ENCODE data around the gene MYLK4.

The MYLK4 gene

GRCh38 chr6:2786269-2786668 is 35.5 kb upstream of the MYLK4 start:
- Mint-ChIP-seq H3K27me3 (no peaks in the 10 kb centered on the region), H3K9me3 (no peaks in the 10 kb centered on the region), H3K4me3 (no peak overlapping the region), H3K36me3 (peaks cover 28% of the 10 kb centered on the region), H3K4me1 (peaks cover 10% of the 10 kb centered on the region), H3K27ac (no peak overlapping the region)
- CTCF ChIA-PET, result no interaction called here
- no peak for DNase-seq

- CTCF ChIA-PET, result interaction anchor here (2.8 kb wide), 1 partner anchor 18 kb away, joined by 20 read pairs; the partner anchor contains the start of gene WRNIP1
- H3K4me3 Mint-ChIP-seq, result no peak overlapping the region
- peaks cover 37% of the 10 kb centered on the region for H3K36me3 Mint-ChIP-seq
- H3K27me3 Mint-ChIP-seq, result no peaks in the 10 kb centered on the region
- H3K4me1 Mint-ChIP-seq, result peaks cover 8% of the 10 kb centered on the region
- no peaks in the 10 kb centered on the region for H3K9me3 Mint-ChIP-seq
- no peak overlapping the region for H3K27ac Mint-ChIP-seq
- DNase-seq, result no peak
Measured at GRCh38 chr6:2784930-2785329, 34.2 kb upstream of the MYLK4 start.

- Mint-ChIP-seq H3K27ac (no peak overlapping the region), H3K4me1 (peaks cover 8% of the 10 kb centered on the region), H3K9me3 (no peaks in the 10 kb centered on the region), H3K4me3 (no peak overlapping the region), H3K27me3 (no peaks in the 10 kb centered on the region), H3K36me3 (peaks cover 43% of the 10 kb centered on the region)
- CTCF ChIA-PET, result interaction anchor here (0.6 to 2.8 kb wide), 5 partner anchors 10 to 63 kb away, joined by 3 to 20 read pairs (median 3); partner anchors contain the start of genes SERPINB1 and WRNIP1
- DNase-seq, result no peak
Measured at GRCh38 chr6:2784061-2784460, 33.3 kb upstream of the MYLK4 start.

- CTCF ChIA-PET, result interaction anchor here (0.9 to 2.8 kb wide), 6 partner anchors 8 to 64 kb away, joined by 3 to 20 read pairs (median 4); partner anchors contain the start of genes SERPINB1 and WRNIP1
- H3K27me3 Mint-ChIP-seq, result no peaks in the 10 kb centered on the region
- H3K36me3 Mint-ChIP-seq, result peaks cover 45% of the 10 kb centered on the region
- no peak overlapping the region for H3K4me3 Mint-ChIP-seq
- H3K9me3 Mint-ChIP-seq, result no peaks in the 10 kb centered on the region
- DNase-seq, result no peak
- H3K27ac Mint-ChIP-seq, result no peak overlapping the region
- peaks cover 8% of the 10 kb centered on the region for H3K4me1 Mint-ChIP-seq
Measured at GRCh38 chr6:2783188-2783963, 32.7 kb upstream of the MYLK4 start.

GRCh38 chr6:2782825-2783187 is 32.1 kb upstream of the MYLK4 start:
- Mint-ChIP-seq H3K36me3 (peaks cover 47% of the 10 kb centered on the region), H3K9me3 (no peaks in the 10 kb centered on the region), H3K27me3 (no peaks in the 10 kb centered on the region), H3K27ac (no peak overlapping the region), H3K4me3 (no peak overlapping the region), H3K4me1 (peaks cover 8% of the 10 kb centered on the region)
- CTCF ChIA-PET, result interaction anchor here (1.0 to 2.8 kb wide), 4 partner anchors 9 to 58 kb away, joined by 4 to 20 read pairs (median 4); partner anchors contain the start of genes SERPINB1 and WRNIP1
- no peak for DNase-seq

- Mint-ChIP-seq H3K27me3 (no peaks in the 10 kb centered on the region), H3K4me1 (peaks cover 8% of the 10 kb centered on the region), H3K27ac (no peak overlapping the region), H3K4me3 (no peak overlapping the region), H3K9me3 (no peaks in the 10 kb centered on the region), H3K36me3 (peaks cover 46% of the 10 kb centered on the region)
- no peak for DNase-seq
- CTCF ChIA-PET, result interaction anchor here (1.0 to 2.8 kb wide), 2 partner anchors 15 to 18 kb away, joined by 4 to 20 read pairs; partner anchors contain the start of gene WRNIP1
Measured at GRCh38 chr6:2782356-2782708, 31.6 kb upstream of the MYLK4 start.

- Mint-ChIP-seq H3K4me3 (no peak overlapping the region), H3K27me3 (no peaks in the 10 kb centered on the region), H3K36me3 (peaks cover 43% of the 10 kb centered on the region), H3K27ac (no peak overlapping the region), H3K9me3 (no peaks in the 10 kb centered on the region), H3K4me1 (peaks cover 8% of the 10 kb centered on the region)
- CTCF ChIA-PET, result interaction anchor here (1.3 to 2.8 kb wide), 3 partner anchors 9 to 15 kb away, joined by 4 to 20 read pairs (median 5); partner anchors contain the start of gene WRNIP1
- DNase-seq, result no peak
Measured at GRCh38 chr6:2781685-2782355, 31.1 kb upstream of the MYLK4 start.

GRCh38 chr6:2780102-2780737 is 29.5 kb upstream of the MYLK4 start:
- CTCF ChIA-PET, result interaction anchor here (0.8 to 1.4 kb wide), 3 partner anchors 11 kb away, joined by 4 to 5 read pairs (median 4); no protein-coding TSS in a partner anchor

GRCh38 chr6:2777249-2777648 is 26.5 kb upstream of the MYLK4 start:
- Mint-ChIP-seq H3K27ac (no peak overlapping the region), H3K9me3 (no peaks in the 10 kb centered on the region), H3K4me3 (no peak overlapping the region), H3K27me3 (no peaks in the 10 kb centered on the region), H3K4me1 (peaks cover 9% of the 10 kb centered on the region), H3K36me3 (peaks cover 59% of the 10 kb centered on the region)
- DNase-seq, result no peak
- CTCF ChIA-PET, result no interaction called here

More at GRCh38 chr6:2780102-2780737, 29.5 kb upstream of the MYLK4 start:
- Mint-ChIP-seq H3K27ac (no peak overlapping the region), H3K4me1 (peaks cover 10% of the 10 kb centered on the region), H3K9me3 (no peaks in the 10 kb centered on the region), H3K4me3 (no peak overlapping the region), H3K27me3 (no peaks in the 10 kb centered on the region), H3K36me3 (peaks cover 45% of the 10 kb centered on the region)
- DNase-seq, result no peak

- Mint-ChIP-seq H3K4me1 (peaks cover 20% of the 10 kb centered on the region), H3K27me3 (no peaks in the 10 kb centered on the region), H3K27ac (no peak overlapping the region), H3K4me3 (no peak overlapping the region), H3K9me3 (no peaks in the 10 kb centered on the region), H3K36me3 (peaks cover 63% of the 10 kb centered on the region)
- CTCF ChIA-PET, result interaction anchor here (1.9 kb wide), 1 partner anchor 16 kb away, joined by 5 read pairs; no protein-coding TSS in a partner anchor
- no peak for DNase-seq
Measured at GRCh38 chr6:2775003-2775402, 24.3 kb upstream of the MYLK4 start.

GRCh38 chr6:2773449-2773848 is 22.7 kb upstream of the MYLK4 start:
- no peaks in the 10 kb centered on the region for H3K27me3 Mint-ChIP-seq
- CTCF ChIA-PET, result interaction anchor here (0.6 to 2.0 kb wide), 4 partner anchors 11 to 35 kb away, joined by 3 to 9 read pairs (median 6); partner anchors contain the start of gene MYLK4
- no peak for DNase-seq

GRCh38 chr6:2772840-2773239 is 22.1 kb upstream of the MYLK4 start:
- CTCF ChIA-PET, result interaction anchor here (1.1 to 2.0 kb wide), 4 partner anchors 18 to 159 kb away, joined by 4 to 9 read pairs (median 6); partner anchors contain the start of gene MYLK4
- Mint-ChIP-seq H3K27me3 (no peaks in the 10 kb centered on the region), H3K27ac (no peak overlapping the region), H3K4me1 (peaks cover 38% of the 10 kb centered on the region), H3K36me3 (peaks cover 63% of the 10 kb centered on the region), H3K4me3 (no peak overlapping the region), H3K9me3 (no peaks in the 10 kb centered on the region)
- DNase-seq, result no peak

More at GRCh38 chr6:2773449-2773848, 22.7 kb upstream of the MYLK4 start:
- H3K9me3 Mint-ChIP-seq, result no peaks in the 10 kb centered on the region
- H3K36me3 Mint-ChIP-seq, result peaks cover 64% of the 10 kb centered on the region
- peaks cover 32% of the 10 kb centered on the region for H3K4me1 Mint-ChIP-seq
- H3K27ac Mint-ChIP-seq, result no peak overlapping the region
- H3K4me3 Mint-ChIP-seq, result no peak overlapping the region

GRCh38 chr6:2771079-2771478 is 20.4 kb upstream of the MYLK4 start:
- H3K4me1 Mint-ChIP-seq, result peaks cover 46% of the 10 kb centered on the region
- CTCF ChIA-PET, result interaction anchor here (0.6 kb wide), 1 partner anchor 13 kb away, joined by 4 read pairs; no protein-coding TSS in a partner anchor
- no peak for DNase-seq
- no peak overlapping the region for H3K4me3 Mint-ChIP-seq
- H3K27me3 Mint-ChIP-seq, result no peaks in the 10 kb centered on the region
- H3K27ac Mint-ChIP-seq, result no peak overlapping the region
- peaks cover 58% of the 10 kb centered on the region for H3K36me3 Mint-ChIP-seq
- H3K9me3 Mint-ChIP-seq, result no peaks in the 10 kb centered on the region

- H3K4me1 Mint-ChIP-seq, result peaks cover 43% of the 10 kb centered on the region
- H3K36me3 Mint-ChIP-seq, result peaks cover 54% of the 10 kb centered on the region
- H3K27ac Mint-ChIP-seq, result no peak overlapping the region
- H3K4me3 Mint-ChIP-seq, result no peak overlapping the region
- no peaks in the 10 kb centered on the region for H3K27me3 Mint-ChIP-seq
- no peaks in the 10 kb centered on the region for H3K9me3 Mint-ChIP-seq
- CTCF ChIA-PET, result interaction anchor here (0.6 to 1.1 kb wide), 3 partner anchors 13 to 269 kb away, joined by 3 to 4 read pairs (median 4); partner anchors contain the start of gene SERPINB1
- DNase-seq, result no peak
Measured at GRCh38 chr6:2770171-2770570, 19.4 kb upstream of the MYLK4 start.
